Spleen (tissue), 11 donors: ENCODE measurements around the gene TNFAIP8. TPM values are rescaled to one million over a fixed set of nuclear protein-coding genes. Genes with fewer than 3 reads are reported as not detected.

ENCODE experiments used
- DNase-seq: peaks from one replicate; pipeline ENCODE4 v3.0.0-alpha.2; 2020
- H3K27ac ChIP-seq, 8 donors: fragments of 200-600 bp; sonication (generic) in 7 of 8; 1 replicate in 4 of 8; 2 replicates in 4 of 8; pipeline versions ENCODE4 v1.5.0 to v1.8.0; 2016 to 2021; ENCODE audit warnings: inconsistent platforms in 4 of 8, mild to moderate bottlenecking in 4 of 8, moderate library complexity in 1 of 8
- H3K27me3 ChIP-seq, 7 donors: fragments of 200-600 bp; sonication (generic) in 6 of 7; replicated peaks in 1 of 7; 1 replicate in 4 of 7; 2 replicates in 3 of 7; pipeline versions ENCODE4 v1.5.0 to v1.8.0; 2016 to 2021; ENCODE audit warnings: inconsistent platforms in 3 of 7, mild to moderate bottlenecking in 1 of 7
- H3K36me3 ChIP-seq, 6 donors: fragments of 200-600 bp; sonication (generic) in 5 of 6; 1 replicate in 4 of 6; 2 replicates in 2 of 6; pipeline versions ENCODE4 v1.5.0 to v1.8.0; 2016 to 2021; ENCODE audit warnings: inconsistent platforms in 2 of 6
- H3K4me1 ChIP-seq, 6 donors: fragments of 200-600 bp; sonication (generic) in 5 of 6; 1 replicate in 3 of 6; 2 replicates in 3 of 6; pipeline versions ENCODE4 v1.5.0 to v1.8.0; 2016 to 2021; ENCODE audit warnings: inconsistent platforms in 3 of 6
- H3K4me3 ChIP-seq, 8 donors: fragments of 200-600 bp; sonication (generic) in 7 of 8; 1 replicate in 4 of 8; 2 replicates in 4 of 8; pipeline versions ENCODE4 v1.5.0 to v1.8.0; 2016 to 2021; ENCODE audit warnings: inconsistent platforms in 4 of 8, mild to moderate bottlenecking in 4 of 8, moderate library complexity in 2 of 8
- H3K9me3 ChIP-seq, 8 donors: fragments of 200-600 bp; sonication (generic) in 7 of 8; 1 replicate in 4 of 8; 2 replicates in 4 of 8; pipeline versions ENCODE4 v1.5.0 to v1.8.0; 2016 to 2021; ENCODE audit warnings: inconsistent platforms in 4 of 8
- POLR2A ChIP-seq, 3 donors: fragments of 450-650 bp; IDR thresholded peaks; one replicate each; pipeline ENCODE4 v1.5.1; 2017; ENCODE audit warnings: antibody characterized with exemption in 3 of 3, mild to moderate bottlenecking in 1 of 3
- POLR2AphosphoS5 ChIP-seq, 3 donors: sonication (generic); formaldehyde crosslinking; IDR thresholded peaks; one replicate each; pipeline ENCODE4 v1.5.1; 2017; ENCODE audit warnings: antibody characterized with exemption in 3 of 3
- WGBS, 5 donors: extraction: QIAGEN DNeasy Blood & Tissue Kit in 3 of 5; methylation state at CpG; one replicate each; pipeline versions ENCODE4 v1.1.5 to v1.1.7; 2013 to 2018; 5-methylcytosine and 5-hydroxymethylcytosine counted together
- intact Hi-C: fragments of 100-400 bp; cut with DNase I; formaldehyde crosslinking; loops from one replicate; pipeline ENCODE4 v1.15.0; 2023; ENCODE audit warnings: low total_unique reads
- polyA plus RNA-seq, 3 donors: library from polyadenylated mRNA; stranded (reverse); fragments of 200-250 nt; gene quantifications; one replicate each; pipeline ENCODE4 v1.2.1, GENCODE V29; 2013
- total RNA-seq, 7 donors: library from RNA; depleted of rRNA in 3 of 7; stranded (reverse); fragments of >200 nt in 3 of 7; fragmentation: NEBNext Ultra II Directional in 4 of 7; extraction: Animal tissue kit (Norgen Biotek cat#: 25700) in 4 of 7; gene quantifications; one replicate each; pipeline versions ENCODE4 v1.1.0 to v1.2.1, GENCODE V29; 2016 to 2021
- TF ChIP-seq, protein P1 (sequence below), 11 experiments: fragments of 200-600 bp in 7 of 11; fragments of 450-650 bp in 4 of 11; sonication (generic) in 4 of 11; IDR thresholded peaks in 8 of 11; conservative IDR thresholded peaks in 3 of 11; 1 replicate in 7 of 11; 2 replicates in 4 of 11; pipeline versions ENCODE4 v1.4.0 to v1.8.0; 2016 to 2021; ENCODE audit warnings: antibody characterized with exemption in 11 of 11, inconsistent platforms in 4 of 11, mild to moderate bottlenecking in 1 of 11
- donor health status: healthy with polysubstance abuse.
- donor health status: DM: no; HTN: no; CAD: no; lungs with moderate emphysema.
- donor health status: DM: no; HTN: no; CAD: no.
- donor health status: Bipolar disorder and iron deficiency.
- donor health status: healthy.
- donor health status: DM: no; HTN: no; CAD: no.
- donor health status: DM: yes; HTN: yes; CAD: no.

Gene TNFAIP8
- total and polyA plus RNA-seq, 10 donors = 71.1 to 123 (median 101) TPM

DNA sequence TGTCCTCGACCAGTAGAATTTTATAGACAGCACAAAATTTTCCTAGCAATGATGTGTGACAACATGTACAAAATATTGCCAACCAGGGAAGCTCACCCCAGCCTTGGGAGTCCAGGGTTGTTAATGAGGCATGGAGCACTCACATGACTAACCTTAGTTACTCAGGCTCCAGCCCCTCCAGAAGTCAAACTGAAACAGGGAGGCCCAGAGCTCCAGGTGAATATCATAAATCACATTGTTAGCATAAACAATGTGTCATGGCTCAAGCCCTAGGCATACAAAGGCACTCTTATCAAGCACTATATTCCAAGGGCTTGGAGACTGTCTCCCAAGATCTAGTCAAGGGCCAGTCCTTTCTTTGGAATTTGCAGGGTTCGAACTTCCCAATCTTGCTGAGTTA lies 44.4 kb downstream of the TNFAIP8 start:
- WGBS, 5 donors = 62 to 91% (median 82%) methylated on average over 2 of the region's 2 CpGs

DNA sequence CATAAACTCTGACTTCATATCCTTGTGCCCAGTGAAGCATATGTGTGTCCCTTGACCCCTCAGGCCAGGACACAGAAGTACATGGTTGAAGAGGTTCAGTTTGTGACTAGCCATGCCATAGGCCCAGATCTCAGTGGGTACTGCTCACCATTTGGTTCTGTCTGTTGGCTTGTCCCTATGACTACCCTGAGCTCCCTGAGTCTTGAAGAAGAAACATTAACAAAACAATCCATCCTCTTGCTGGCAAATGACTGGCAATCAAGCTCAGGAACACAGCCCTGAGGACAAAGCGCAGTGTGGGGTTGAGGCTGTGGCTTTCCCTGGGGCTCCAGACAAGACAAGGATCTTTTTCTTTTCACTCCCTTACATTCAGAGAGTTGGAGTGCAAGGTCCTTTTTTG lies 46.3 kb downstream of the TNFAIP8 start:
- Histone ChIP-seq H3K4me1 (peaks cover 19 to 78% (median 38%) of the 10 kb centered on the region in 6 donors), H3K9me3 (no peaks in the 10 kb centered on the region), H3K27ac (no peak overlapping the region), H3K36me3 (no peaks in the 10 kb centered on the region), H3K27me3 (no peaks in the 10 kb centered on the region), H3K4me3 (no peak overlapping the region)
- TF ChIP-seq POLR2A (IDR thresholded peaks at IDR 0.05) (no peak), POLR2AphosphoS5 (IDR thresholded peaks at IDR 0.05) (no peak)
- TF ChIP-seq, protein P1, sequence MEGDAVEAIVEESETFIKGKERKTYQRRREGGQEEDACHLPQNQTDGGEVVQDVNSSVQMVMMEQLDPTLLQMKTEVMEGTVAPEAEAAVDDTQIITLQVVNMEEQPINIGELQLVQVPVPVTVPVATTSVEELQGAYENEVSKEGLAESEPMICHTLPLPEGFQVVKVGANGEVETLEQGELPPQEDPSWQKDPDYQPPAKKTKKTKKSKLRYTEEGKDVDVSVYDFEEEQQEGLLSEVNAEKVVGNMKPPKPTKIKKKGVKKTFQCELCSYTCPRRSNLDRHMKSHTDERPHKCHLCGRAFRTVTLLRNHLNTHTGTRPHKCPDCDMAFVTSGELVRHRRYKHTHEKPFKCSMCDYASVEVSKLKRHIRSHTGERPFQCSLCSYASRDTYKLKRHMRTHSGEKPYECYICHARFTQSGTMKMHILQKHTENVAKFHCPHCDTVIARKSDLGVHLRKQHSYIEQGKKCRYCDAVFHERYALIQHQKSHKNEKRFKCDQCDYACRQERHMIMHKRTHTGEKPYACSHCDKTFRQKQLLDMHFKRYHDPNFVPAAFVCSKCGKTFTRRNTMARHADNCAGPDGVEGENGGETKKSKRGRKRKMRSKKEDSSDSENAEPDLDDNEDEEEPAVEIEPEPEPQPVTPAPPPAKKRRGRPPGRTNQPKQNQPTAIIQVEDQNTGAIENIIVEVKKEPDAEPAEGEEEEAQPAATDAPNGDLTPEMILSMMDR (IDR thresholded peaks at IDR 0.05 in 8 of 11, conservative IDR thresholded peaks at IDR 0.05 in 3 of 11) = no peak
- DNase-seq = no peak
- intact Hi-C loops = loop anchor here (10.0 kb wide), 1 partner anchor 87 kb away; no protein-coding TSS in a partner anchor
- WGBS, 5 donors = 95 to 100% (median 97%) methylated on average over 1 of the region's 1 CpG

More for the DNA sequence above, 44.4 kb downstream of the TNFAIP8 start:
- peaks cover 25 to 85% (median 43%) of the 10 kb centered on the region in 6 donors for H3K4me1 ChIP-seq
- no peaks in the 10 kb centered on the region for H3K9me3 ChIP-seq
- H3K4me3 ChIP-seq = no peak overlapping the region
- H3K27me3 ChIP-seq = no peaks in the 10 kb centered on the region
- intact Hi-C loops = loop anchor here (10.0 kb wide), 1 partner anchor 85 kb away; no protein-coding TSS in a partner anchor
- no peak for DNase-seq
- peaks cover 0 to 6% (median 0%) of the 10 kb centered on the region in 6 donors for H3K36me3 ChIP-seq
- H3K27ac ChIP-seq = peak overlapping the region in 2 of 8 donors; percentile 45 to 54
- TF ChIP-seq POLR2AphosphoS5 (IDR thresholded peaks at IDR 0.05) (no peak), POLR2A (IDR thresholded peaks at IDR 0.05) (no peak)
- TF ChIP-seq, protein P1 (IDR thresholded peaks at IDR 0.05 in 8 of 11, conservative IDR thresholded peaks at IDR 0.05 in 3 of 11) = no peak

DNA sequence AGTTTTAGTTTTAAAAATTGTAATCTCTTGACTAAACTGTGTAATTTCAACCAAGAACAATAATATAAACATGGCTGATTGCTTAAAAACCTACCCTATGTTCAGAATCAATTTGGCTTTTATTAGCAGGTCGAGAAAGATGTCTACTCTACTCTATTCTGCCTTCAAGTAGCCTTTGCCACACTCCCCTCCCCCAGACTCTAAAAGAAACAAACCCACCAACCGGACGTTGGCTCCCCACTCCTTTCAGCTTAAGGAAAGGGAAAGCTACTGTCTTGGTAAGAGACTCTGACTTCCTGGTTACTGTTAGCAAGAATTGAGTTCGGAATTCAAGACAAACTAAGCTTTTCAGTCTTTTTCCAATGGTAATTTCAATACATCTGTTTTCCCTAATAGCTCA lies 46.7 kb downstream of the TNFAIP8 start:
- H3K27me3 ChIP-seq = no peaks in the 10 kb centered on the region
- intact Hi-C loops = loop anchor here (10.0 kb wide), 1 partner anchor 88 kb away; no protein-coding TSS in a partner anchor
- TF ChIP-seq POLR2A (IDR thresholded peaks at IDR 0.05) = no peak
- no peak for TF ChIP-seq POLR2AphosphoS5 (IDR thresholded peaks at IDR 0.05)
- TF ChIP-seq, protein P1 (IDR thresholded peaks at IDR 0.05 in 8 of 11, conservative IDR thresholded peaks at IDR 0.05 in 3 of 11) = no peak
- 68 to 84% (median 82%) methylated on average over 4 of the region's 4 CpGs for WGBS, 5 donors
- H3K36me3 ChIP-seq = no peaks in the 10 kb centered on the region
- no peaks in the 10 kb centered on the region for H3K9me3 ChIP-seq
- H3K4me3 ChIP-seq = no peak overlapping the region
- DNase-seq = no peak
- H3K27ac ChIP-seq = no peak overlapping the region
- peaks cover 14 to 73% (median 34%) of the 10 kb centered on the region in 6 donors for H3K4me1 ChIP-seq

DNA sequence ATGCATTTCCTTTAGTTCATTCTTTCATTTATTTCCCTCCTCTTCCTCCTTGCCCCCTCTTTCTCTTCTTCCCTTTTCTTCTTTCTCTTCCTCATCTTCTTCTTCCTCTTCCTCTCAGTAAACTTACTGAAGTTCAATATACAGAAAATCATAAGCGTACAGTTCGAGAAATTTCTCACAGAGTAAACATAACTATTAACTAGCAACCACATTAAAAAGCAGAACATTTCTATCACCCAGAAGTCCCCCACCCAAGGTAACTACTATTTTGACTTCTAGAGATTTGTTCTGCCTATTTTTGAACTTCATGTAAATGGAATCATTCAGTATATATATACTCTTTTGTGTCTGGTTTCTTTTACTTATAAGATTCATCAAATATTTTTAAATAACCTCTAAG lies 48.2 kb downstream of the TNFAIP8 start:
- intact Hi-C loops = loop anchor here (10.0 kb wide), 1 partner anchor 89 kb away; no protein-coding TSS in a partner anchor
- Histone ChIP-seq H3K4me1 (peaks cover 3 to 59% (median 22%) of the 10 kb centered on the region in 6 donors), H3K9me3 (no peaks in the 10 kb centered on the region), H3K4me3 (no peak overlapping the region), H3K27ac (peak overlapping the region in 5 of 8 donors; percentile 34 to 68 (median 54)), H3K27me3 (no peaks in the 10 kb centered on the region), H3K36me3 (no peaks in the 10 kb centered on the region)
- WGBS, 5 donors = 50 to 77% (median 68%) methylated on average over 2 of the region's 2 CpGs
- no peak for DNase-seq
- TF ChIP-seq, protein P1 (IDR thresholded peaks at IDR 0.05 in 8 of 11, conservative IDR thresholded peaks at IDR 0.05 in 3 of 11) = no peak
- TF ChIP-seq POLR2A (IDR thresholded peaks at IDR 0.05) (no peak), POLR2AphosphoS5 (IDR thresholded peaks at IDR 0.05) (no peak)
